Kidney (tissue), 14 donors: ENCODE data around the gene TRMU. TPM values are rescaled to one million over a fixed set of nuclear protein-coding genes. Genes with fewer than 3 reads are reported as not detected.

Experiments
- DNase-seq, 5 donors: peaks; one replicate each; pipeline ENCODE4 v3.0.0-alpha.2; 2013 to 2020
- FAIRE-seq: peaks from 2 replicates; lab custom pipeline; 2012; peaks lifted over from hg19 to GRCh38; lab: Jason Lieb, UNC
- H3K27ac ChIP-seq, 2 donors: one replicate each; pipeline ENCODE4 v1.7.0; 2013; ENCODE audit warnings: low read depth in 2 of 2, low read length in 2 of 2, inconsistent platforms in 1 of 2
- H3K27me3 ChIP-seq: one replicate; pipeline ENCODE4 v1.7.1; 2013; ENCODE audit warnings: low read length, inconsistent platforms; ENCODE audit not compliant: control insufficient read depth, insufficient read depth
- H3K36me3 ChIP-seq, 3 donors: one replicate each; pipeline versions ENCODE4 v1.7.0 to v1.7.1; 2013; ENCODE audit warnings: low read length in 3 of 3, control low read depth in 1 of 3, inconsistent platforms in 1 of 3; ENCODE audit not compliant: insufficient read depth in 3 of 3, control insufficient read depth in 2 of 3
- H3K4me1 ChIP-seq, 3 donors: one replicate each; pipeline versions ENCODE4 v1.7.0 to v1.7.1; 2013; ENCODE audit warnings: low read length in 3 of 3, inconsistent platforms in 1 of 3, low read depth in 1 of 3; ENCODE audit not compliant: control insufficient read depth in 2 of 3, insufficient read depth in 2 of 3
- H3K4me3 ChIP-seq, 3 donors: one replicate each; pipeline versions ENCODE4 v1.7.0 to v1.8.1; 2013; ENCODE audit warnings: low read length in 3 of 3, control low read depth in 1 of 3, inconsistent platforms in 1 of 3
- H3K9ac ChIP-seq, 3 donors: one replicate each; pipeline versions ENCODE4 v1.7.0 to v1.7.1; 2013; ENCODE audit warnings: low read length in 3 of 3, control low read depth in 1 of 3, inconsistent platforms in 1 of 3
- H3K9me3 ChIP-seq, 3 donors: one replicate each; pipeline versions ENCODE4 v1.7.0 to v1.7.1; 2013; ENCODE audit warnings: low read length in 3 of 3, control low read depth in 1 of 3, inconsistent platforms in 1 of 3; ENCODE audit not compliant: control insufficient read depth in 2 of 3, insufficient read depth in 1 of 3
- CTCF ChIP-seq: IDR thresholded peaks from 3 replicates; pipeline ENCODE4 v1.5.1; 2012; ENCODE audit warnings: mild to moderate bottlenecking, moderate library complexity, borderline replicate concordance; ENCODE audit not compliant: insufficient read depth; ENCODE audit errors: extremely low read depth
- intact Hi-C: fragments of 100-400 bp; cut with DNase I; formaldehyde crosslinking; loops from one replicate; pipeline ENCODE4 v1.11.1; 2022
- polyA plus RNA-seq: library from polyadenylated mRNA; stranded (reverse); fragments of 350-450 nt; fragmentation: Illumina TruSeq; extraction: RNeasy Lipid Tissue Mini Kit (QIAGEN cat#74804); gene quantifications from one replicate; pipeline ENCODE4 v1.2.3, GENCODE V29; 2014; ENCODE audit warnings: low read depth, low replicate concordance; ENCODE audit not compliant: insufficient read depth
- total RNA-seq: library from RNA; stranded (reverse); fragmentation: NEBNext Ultra II Directional; extraction: Animal tissue kit (Norgen Biotek cat#: 25700); gene quantifications from one replicate; pipeline ENCODE4 v1.2.1, GENCODE V29; 2021
- donor health status: control.
- donor health status: control.
- donor health status: control.
- donor health status: control.
- donor health status: control.
- donor health status: DM: yes; HTN: yes; CAD: no.
- donor health status: Normal renal cell carcinoma (clear cell type).

TRMU gene
- total and polyA plus RNA-seq, 2 donors from 2014 or later = 40.5 to 41.1 TPM

DNA sequence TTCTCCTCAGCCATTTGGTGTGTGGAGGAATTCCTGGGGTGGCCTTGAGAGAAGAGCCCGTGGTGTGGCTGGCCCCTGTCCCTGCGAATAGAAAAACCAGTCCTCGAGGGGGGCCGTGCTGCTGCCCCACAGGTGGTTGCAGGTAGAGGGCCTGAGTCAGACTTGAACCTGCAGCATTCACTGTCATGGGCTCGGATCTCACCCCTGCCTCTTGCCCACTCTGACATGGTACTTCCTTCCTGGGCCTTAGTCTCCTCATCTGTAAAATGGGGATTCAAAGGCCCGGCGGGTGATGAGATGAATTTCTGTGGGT lies 19.4 kb downstream of the TRMU start:
- Histone ChIP-seq H3K4me1 (no peaks in the 10 kb centered on the region), H3K36me3 (peaks cover 2 to 44% (median 27%) of the 10 kb centered on the region in 3 donors), H3K27ac (no peak overlapping the region), H3K9ac (no peak overlapping the region), H3K9me3 (no peaks in the 10 kb centered on the region), H3K4me3 (no peak overlapping the region), H3K27me3 (no peaks in the 10 kb centered on the region)
- no peak for DNase-seq
- intact Hi-C loops = loop anchor here (5.0 kb wide), 1 partner anchor 187 kb away; no protein-coding TSS in a partner anchor
- TF ChIP-seq CTCF = no peak
- no peak for FAIRE-seq

GRCh38 chr22:46355369-46355995 lies 20.0 kb downstream of the TRMU start:
- Histone ChIP-seq H3K4me3 (no peak overlapping the region), H3K27ac (no peak overlapping the region), H3K9me3 (no peaks in the 10 kb centered on the region), H3K9ac (no peak overlapping the region), H3K4me1 (no peaks in the 10 kb centered on the region), H3K36me3 (peaks cover 2 to 44% (median 22%) of the 10 kb centered on the region in 3 donors), H3K27me3 (no peaks in the 10 kb centered on the region)
- no peak for FAIRE-seq
- intact Hi-C loops = loop anchor here (5.0 kb wide), 1 partner anchor 187 kb away; no protein-coding TSS in a partner anchor
- DNase-seq = peak; percentile 81 to 87 (median 84)
- peak; percentile 75 for TF ChIP-seq CTCF

DNA sequence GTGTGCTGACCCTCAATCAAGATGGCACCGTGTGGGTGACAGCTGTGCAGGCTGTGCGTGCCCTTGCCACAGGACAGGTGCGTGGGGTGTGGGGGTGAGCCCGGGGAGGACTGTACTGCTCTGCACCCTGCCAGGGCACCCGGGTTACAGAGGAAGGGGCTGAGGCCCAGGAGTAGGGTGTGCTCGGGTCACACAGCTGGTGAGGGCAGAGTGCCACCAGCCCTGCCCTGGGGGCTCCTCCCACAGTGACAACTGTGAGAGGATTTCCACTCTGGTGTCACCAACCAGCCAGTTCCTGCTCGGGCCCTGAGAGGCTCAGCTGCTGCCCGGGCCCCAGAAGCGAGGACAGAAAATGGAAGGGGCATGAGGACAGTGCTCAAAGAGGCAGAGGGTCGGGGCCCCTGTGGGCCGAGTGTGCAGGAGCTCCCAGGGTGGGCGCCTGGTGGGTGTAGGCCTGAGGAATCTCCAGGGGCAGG lies 20.5 kb downstream of the TRMU start:
- no peak overlapping the region for H3K9ac ChIP-seq
- no peaks in the 10 kb centered on the region for H3K27me3 ChIP-seq
- no peaks in the 10 kb centered on the region for H3K9me3 ChIP-seq
- peaks cover 2 to 42% (median 20%) of the 10 kb centered on the region in 3 donors for H3K36me3 ChIP-seq
- H3K4me1 ChIP-seq = no peaks in the 10 kb centered on the region
- DNase-seq (peak in 1 of 5 donors; percentile 65), FAIRE-seq (no peak)
- no peak overlapping the region for H3K27ac ChIP-seq
- no peak overlapping the region for H3K4me3 ChIP-seq
- intact Hi-C loops = loop anchor here (5.0 kb wide), 1 partner anchor 186 kb away; no protein-coding TSS in a partner anchor
- no peak for TF ChIP-seq CTCF
